ENCODE measurements around the gene MARK4.

MARK4 gene

GRCh38 chr19:45342911-45343310, 91.8 kb downstream of the MARK4 start:
- no peak for DNase-seq

DNA sequence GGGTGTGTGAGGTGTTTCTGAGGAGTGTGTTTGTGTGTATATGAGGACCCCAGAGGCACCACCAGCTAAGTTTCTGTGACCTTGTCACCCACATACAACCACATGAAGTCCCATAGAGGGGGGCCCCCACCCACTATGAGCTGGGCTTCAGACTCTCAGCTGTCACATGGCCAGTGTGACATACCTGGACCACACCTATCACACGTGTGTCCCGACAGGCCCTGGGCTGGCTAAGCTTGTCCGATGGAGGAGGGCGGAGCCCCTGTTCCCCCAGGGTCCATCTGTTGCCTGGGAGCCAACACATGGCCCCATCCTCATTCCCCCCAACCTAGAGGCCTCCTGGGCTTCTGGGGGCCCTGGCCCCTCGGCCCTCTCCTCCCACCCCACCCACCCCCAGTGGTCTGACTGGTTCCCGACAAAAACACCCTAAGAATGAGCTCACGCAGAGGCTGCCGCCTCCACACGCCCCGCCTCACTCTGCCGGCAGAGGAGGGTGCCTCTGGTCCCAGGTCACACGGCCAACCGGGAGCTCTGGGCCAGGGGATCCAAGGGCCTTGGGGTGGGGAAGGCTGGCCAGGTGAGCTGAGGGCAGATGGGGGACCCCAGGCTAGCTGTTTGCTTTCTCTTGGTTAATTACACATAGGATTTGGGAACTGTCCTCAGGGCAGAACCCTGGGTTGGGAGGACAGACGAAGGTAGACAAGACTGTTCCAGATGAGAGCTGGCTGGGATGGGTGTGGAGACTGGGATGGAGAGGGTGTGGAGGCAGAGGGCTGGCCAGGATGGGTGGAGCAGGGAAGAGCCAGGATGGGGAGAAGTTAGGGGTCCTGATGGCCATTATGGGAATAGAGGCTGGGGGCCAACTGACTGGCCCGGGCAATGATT, 93.8 kb downstream of the MARK4 start:
- DNase-seq = no peak

- no peak for DNase-seq
Observed at GRCh38 chr19:45345506-45345860, 94.4 kb downstream of the MARK4 start.

GRCh38 chr19:45346449-45346848, 95.4 kb downstream of the MARK4 start:
- DNase-seq = no peak

- DNase-seq = no peak
Observed at GRCh38 chr19:45347570-45348366, 96.7 kb downstream of the MARK4 start.

DNA sequence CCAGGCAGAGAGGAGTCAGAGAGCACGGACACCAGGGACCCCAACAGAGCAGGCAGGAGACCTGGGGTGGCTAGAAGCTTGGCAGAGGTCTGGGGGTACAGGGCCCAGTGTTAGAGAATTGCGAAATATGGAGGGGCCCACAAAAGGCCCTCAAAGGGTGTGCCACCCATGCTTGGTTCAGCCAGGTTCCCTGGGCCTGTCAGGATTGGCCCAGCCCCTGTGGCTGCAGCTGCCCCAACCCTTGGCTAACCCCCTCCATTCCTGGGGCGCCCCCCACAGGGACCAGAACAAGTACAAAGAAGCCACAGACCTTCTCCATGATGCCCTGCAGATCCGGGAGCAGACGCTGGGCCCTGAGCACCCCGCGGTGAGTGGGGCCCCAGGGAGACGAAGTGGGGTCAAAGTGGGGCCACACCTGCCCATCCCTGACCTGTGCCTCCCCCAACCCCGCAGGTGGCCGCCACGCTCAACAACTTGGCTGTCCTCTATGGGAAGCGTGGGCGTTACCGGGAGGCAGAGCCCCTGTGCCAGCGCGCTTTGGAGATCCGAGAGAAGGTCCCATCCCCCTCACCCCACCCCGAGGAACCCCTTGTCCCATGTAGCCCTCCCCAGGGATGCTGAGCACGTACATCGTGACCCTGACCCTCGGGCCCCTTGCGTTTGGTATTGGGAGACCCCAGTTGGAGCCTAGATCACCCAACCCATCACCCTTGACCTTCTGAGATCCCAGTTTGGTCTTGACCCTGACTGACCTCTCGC, 97.5 kb downstream of the MARK4 start:
- DNase-seq = no peak

DNA sequence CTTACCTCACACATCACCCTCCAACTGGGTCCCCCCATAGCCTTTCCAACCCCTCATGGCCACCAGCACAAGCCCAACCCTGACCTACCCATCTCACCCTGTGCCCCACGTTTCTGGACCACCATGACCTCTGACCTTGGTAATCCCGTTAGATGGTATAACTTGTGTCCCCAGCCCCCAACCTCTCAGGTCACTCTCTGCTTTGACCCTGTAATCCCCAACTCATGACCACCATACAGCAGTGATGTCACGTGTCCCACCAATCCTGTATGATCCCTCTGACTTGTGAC, 98.0 kb downstream of the MARK4 start:
- no peak for DNase-seq

DNA sequence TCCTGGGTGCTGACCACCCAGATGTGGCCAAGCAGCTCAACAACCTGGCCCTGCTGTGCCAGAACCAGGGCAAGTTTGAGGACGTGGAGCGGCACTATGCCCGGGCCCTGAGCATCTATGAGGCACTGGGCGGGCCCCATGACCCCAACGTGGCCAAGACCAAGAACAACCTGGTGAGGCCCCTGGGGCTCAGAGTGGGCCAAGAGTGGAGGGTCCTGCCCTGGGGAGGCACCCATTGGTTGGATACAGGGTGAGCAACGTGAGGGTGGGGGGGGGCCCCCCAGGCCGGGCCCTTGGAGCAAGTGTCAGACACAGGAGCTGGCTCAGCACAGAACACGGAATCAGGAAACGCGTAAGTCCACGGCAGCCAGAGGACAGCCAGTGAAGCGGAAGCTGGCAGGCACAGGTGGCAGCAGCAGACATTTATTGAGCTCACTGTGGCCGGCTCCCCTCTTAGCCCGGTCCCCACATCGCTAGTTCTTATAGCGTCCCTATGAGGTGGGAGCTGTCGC, 98.4 kb downstream of the MARK4 start:
- DNase-seq = no peak

- DNase-seq = no peak
Observed at GRCh38 chr19:45350477-45351058, 99.5 kb downstream of the MARK4 start.

- no peak for DNase-seq
Observed at GRCh38 chr19:45351401-45351952, 100.4 kb downstream of the MARK4 start.

DNA sequence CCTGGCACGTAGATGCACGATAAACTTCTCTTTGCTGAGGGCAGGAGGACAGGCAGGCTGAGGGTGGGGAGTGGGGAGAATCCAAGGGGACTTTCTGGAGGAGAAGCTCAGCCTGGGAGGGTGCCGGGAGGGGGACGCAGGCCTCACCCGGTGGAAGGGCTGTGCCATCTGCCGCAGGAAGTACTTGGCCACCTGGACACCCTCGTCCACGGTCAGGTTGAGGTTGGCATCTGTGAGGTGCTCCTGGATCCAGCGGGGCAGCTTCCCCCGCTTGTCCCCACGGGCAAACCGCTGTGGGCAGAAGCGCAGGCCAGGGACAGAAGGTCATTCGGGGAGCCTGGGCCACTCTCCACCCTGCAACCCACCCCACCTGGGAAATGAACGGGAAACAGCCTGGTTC, 101.0 kb downstream of the MARK4 start:
- no peak for DNase-seq

DNA sequence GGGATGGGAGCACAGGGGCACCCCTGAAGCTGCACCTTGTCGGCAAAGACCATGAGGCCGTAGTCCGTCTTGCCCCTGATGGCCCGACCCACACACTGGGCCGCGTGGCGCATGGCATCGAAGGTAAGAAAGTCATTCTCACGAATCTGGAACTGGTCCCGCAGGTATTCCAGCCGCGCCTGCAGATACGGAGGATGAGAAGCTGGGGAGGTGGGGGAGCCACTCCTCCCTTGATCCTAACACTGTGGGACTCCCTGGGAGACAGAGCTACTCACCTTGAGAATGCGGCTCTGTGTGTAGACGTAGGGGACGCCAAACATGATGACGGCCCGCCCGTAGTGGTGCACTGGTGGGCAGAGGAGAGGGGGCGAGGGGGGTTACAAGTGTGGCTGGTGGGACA, 101.4 kb downstream of the MARK4 start:
- no peak for DNase-seq

- DNase-seq = no peak
Observed at GRCh38 chr19:45352914-45353796, 102.1 kb downstream of the MARK4 start.

DNA sequence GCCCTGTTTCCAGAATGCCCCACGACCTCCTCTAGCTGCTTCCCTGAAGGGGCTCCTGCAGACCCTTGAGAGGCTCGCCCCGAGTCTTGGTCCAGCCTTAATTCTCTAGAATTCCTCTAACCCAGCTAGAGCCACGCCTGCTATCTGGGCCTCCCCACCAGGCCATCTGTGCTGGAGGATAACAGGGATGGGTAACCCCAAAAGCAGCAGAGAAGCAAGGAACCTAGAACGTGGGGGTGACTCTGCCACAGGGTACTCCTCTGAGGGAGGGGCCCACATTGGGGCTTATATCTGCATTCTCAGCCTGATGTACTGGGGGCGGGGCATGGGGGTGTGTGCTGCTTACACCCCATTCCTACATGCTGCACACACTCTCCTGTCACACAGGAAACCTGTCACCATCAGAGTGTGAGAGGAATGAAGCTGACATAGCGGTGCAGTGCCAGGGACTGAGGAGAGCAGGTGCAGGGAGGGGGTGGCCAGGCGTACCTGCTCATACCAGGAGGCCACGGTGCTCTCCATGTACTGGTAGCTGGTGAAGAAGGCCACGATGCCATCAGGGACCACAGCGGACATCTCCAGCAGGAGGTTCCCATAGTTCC, 103.3 kb downstream of the MARK4 start:
- DNase-seq = no peak

Measured in NCI-H2171 treated with DMSO at 0.1 percent for 48 hours (cell line).